Liver (tissue), 3 donors: ENCODE data around the gene GGT1.
"Not testable (repeated sequence)": the region's sequence is repeated elsewhere in the genome, so short reads cannot be mapped to it uniquely, and the experiment has no call there.

Source experiments
- ATF3 ChIP-seq: IDR thresholded peaks from 2 replicates; pipeline ENCODE4 v1.6.1; 2016; ENCODE audit warnings: antibody characterized with exemption
- CTCF ChIP-seq: fragments of 150-350 bp; IDR thresholded peaks from 2 replicates; pipeline ENCODE4 v1.5.1; 2017; ENCODE audit warnings: improper control_type of control experiment, low read depth, low read length; ENCODE audit not compliant: missing input control
- EGR1 ChIP-seq, 2 donors: IDR thresholded peaks; 2 replicates each; pipeline ENCODE4 v1.6.1; 2016 to 2018; ENCODE audit warnings: antibody characterized with exemption in 2 of 2, low read depth in 2 of 2
- FOXA1 ChIP-seq: IDR thresholded peaks from 2 replicates; pipeline ENCODE4 v1.6.1; 2016; ENCODE audit warnings: antibody characterized with exemption
- FOXA2 ChIP-seq: IDR thresholded peaks from 2 replicates; pipeline ENCODE4 v1.6.1; 2016; ENCODE audit warnings: antibody characterized with exemption
- HNF4A ChIP-seq, 2 donors: conservative IDR thresholded peaks; 2 replicates each; pipeline ENCODE4 v1.6.1; 2016; ENCODE audit warnings: antibody characterized with exemption in 2 of 2, mild to moderate bottlenecking in 2 of 2
- JUND ChIP-seq, 2 donors: IDR thresholded peaks; 2 replicates each; pipeline ENCODE4 v1.6.1; 2016; ENCODE audit warnings: antibody characterized with exemption in 2 of 2
- MAX ChIP-seq: IDR thresholded peaks from 2 replicates; pipeline ENCODE4 v1.6.1; 2016; ENCODE audit warnings: antibody characterized with exemption
- RAD21 ChIP-seq, 2 donors: IDR thresholded peaks; 2 replicates each; pipeline ENCODE4 v1.6.1; 2016; ENCODE audit warnings: antibody characterized with exemption in 2 of 2, mild to moderate bottlenecking in 2 of 2
- REST ChIP-seq: IDR thresholded peaks from 2 replicates; pipeline ENCODE4 v1.6.1; 2016; ENCODE audit warnings: antibody characterized with exemption, mild to moderate bottlenecking
- SP1 ChIP-seq: IDR thresholded peaks from 2 replicates; pipeline ENCODE4 v1.6.1; 2018; ENCODE audit warnings: antibody characterized with exemption, mild to moderate bottlenecking
- ZBTB33 ChIP-seq: IDR thresholded peaks from 2 replicates; pipeline ENCODE4 v1.6.1; 2016; ENCODE audit warnings: antibody characterized with exemption
- donor health status: healthy.
- donor health status: healthy.

- TF ChIP-seq CTCF; MAX; JUND (IDR thresholded peaks at IDR 0.05); REST; ZBTB33; EGR1 (IDR thresholded peaks at IDR 0.05; ENCODE audit: low read depth in 2 of 2); FOXA1; ATF3; FOXA2; HNF4A (conservative IDR thresholded peaks at IDR 0.05); RAD21 (IDR thresholded peaks at IDR 0.05); SP1: not testable (repeated sequence)
These were observed 9.5 kb upstream of the GGT1 start for GRCh38 chr22:24593559-24593835.
